HUES6 (cell line): ENCODE results near the gene ANO10.
"Not testable (repeated sequence)": the region's sequence is repeated elsewhere in the genome, so short reads cannot be mapped to it uniquely, and the experiment has no call there.

Experiments used
- H3K27ac ChIP-seq: 2 replicates; pipeline ENCODE4 v1.7.0; 2013; ENCODE audit warnings: low read depth, mild to moderate bottlenecking, low read length, inconsistent platforms
- H3K27me3 ChIP-seq: 2 replicates; pipeline ENCODE4 v1.6.1; 2013; ENCODE audit warnings: low read length; ENCODE audit not compliant: control insufficient read depth, insufficient read depth
- H3K36me3 ChIP-seq: 2 replicates; pipeline ENCODE4 v1.6.1; 2013; ENCODE audit warnings: low read length; ENCODE audit not compliant: control insufficient read depth, insufficient read depth
- H3K4me1 ChIP-seq: 2 replicates; pipeline ENCODE4 v1.6.1; 2013; ENCODE audit warnings: low read length; ENCODE audit not compliant: control insufficient read depth, insufficient read depth
- H3K4me3 ChIP-seq: 2 replicates; pipeline ENCODE4 v1.5.1; 2013; ENCODE audit warnings: low read depth, low read length
- H3K9ac ChIP-seq: one replicate; pipeline ENCODE4 v1.6.1; 2013; ENCODE audit warnings: mild to moderate bottlenecking, low read length
- H3K9me3 ChIP-seq: 2 replicates; pipeline ENCODE4 v1.6.1; 2013; ENCODE audit warnings: low read depth, low read length; ENCODE audit not compliant: control insufficient read depth, insufficient read depth

The ANO10 gene

GRCh38 chr3:43492932-43493331, 128.9 kb downstream of the ANO10 start:
- H3K4me3 ChIP-seq, H3K4me1 ChIP-seq, H3K9ac ChIP-seq, H3K27me3 ChIP-seq, H3K36me3 ChIP-seq, H3K27ac ChIP-seq, H3K9me3 ChIP-seq: not testable (repeated sequence)

- H3K9me3 ChIP-seq, H3K4me1 ChIP-seq, H3K27ac ChIP-seq, H3K4me3 ChIP-seq, H3K9ac ChIP-seq, H3K27me3 ChIP-seq, H3K36me3 ChIP-seq: not testable (repeated sequence)
Measured at GRCh38 chr3:43491807-43492206, 130.0 kb downstream of the ANO10 start.

- no peaks in the 10 kb centered on the region for H3K36me3 ChIP-seq
- no peaks in the 10 kb centered on the region for H3K9me3 ChIP-seq
- H3K4me3 ChIP-seq: no peak overlapping the region
- no peaks in the 10 kb centered on the region for H3K27me3 ChIP-seq
- H3K9ac ChIP-seq: no peak overlapping the region
- no peaks in the 10 kb centered on the region for H3K4me1 ChIP-seq
- no peak overlapping the region for H3K27ac ChIP-seq
Measured at GRCh38 chr3:43490640-43491185, 131.1 kb downstream of the ANO10 start.

- no peak overlapping the region for H3K4me3 ChIP-seq
- no peak overlapping the region for H3K27ac ChIP-seq
- H3K36me3 ChIP-seq: no peaks in the 10 kb centered on the region
- H3K27me3 ChIP-seq: no peaks in the 10 kb centered on the region
- H3K9me3 ChIP-seq: no peaks in the 10 kb centered on the region
- no peak overlapping the region for H3K9ac ChIP-seq
- H3K4me1 ChIP-seq: no peaks in the 10 kb centered on the region
Measured at GRCh38 chr3:43489930-43490329, 131.9 kb downstream of the ANO10 start.

GRCh38 chr3:43485931-43486330, 135.9 kb downstream of the ANO10 start:
- Histone ChIP-seq H3K36me3 (no peaks in the 10 kb centered on the region), H3K9me3 (no peaks in the 10 kb centered on the region), H3K9ac (no peak overlapping the region), H3K4me1 (peaks cover 6% of the 10 kb centered on the region), H3K4me3 (no peak overlapping the region), H3K27me3 (no peaks in the 10 kb centered on the region), H3K27ac (no peak overlapping the region)

GRCh38 chr3:43484926-43485488, 136.8 kb downstream of the ANO10 start:
- Histone ChIP-seq H3K9me3 (no peaks in the 10 kb centered on the region), H3K9ac (no peak overlapping the region), H3K4me1 (peaks cover 14% of the 10 kb centered on the region), H3K27ac (no peak overlapping the region), H3K36me3 (no peaks in the 10 kb centered on the region), H3K27me3 (peaks cover 5% of the 10 kb centered on the region; the same call in 1 of the 2 replicates), H3K4me3 (no peak overlapping the region)

GRCh38 chr3:43481375-43481774, 140.4 kb downstream of the ANO10 start:
- H3K9me3 ChIP-seq: no peaks in the 10 kb centered on the region
- H3K27ac ChIP-seq: no peak overlapping the region
- peaks cover 14% of the 10 kb centered on the region; the same call in 1 of the 2 replicates for H3K27me3 ChIP-seq
- no peak overlapping the region for H3K9ac ChIP-seq
- H3K4me1 ChIP-seq: peaks cover 36% of the 10 kb centered on the region
- H3K4me3 ChIP-seq: no peak overlapping the region
- no peaks in the 10 kb centered on the region for H3K36me3 ChIP-seq

- H3K36me3 ChIP-seq, H3K9ac ChIP-seq, H3K27ac ChIP-seq, H3K4me3 ChIP-seq, H3K9me3 ChIP-seq: not testable (repeated sequence)
- Histone ChIP-seq H3K4me1 (peaks cover 30% of the 10 kb centered on the region), H3K27me3 (peaks cover 14% of the 10 kb centered on the region; the same call in 1 of the 2 replicates)
Measured at GRCh38 chr3:43478839-43479238, 143.0 kb downstream of the ANO10 start.

- H3K27ac ChIP-seq: no peak overlapping the region
Measured at GRCh38 chr3:43478118-43478785, 143.6 kb downstream of the ANO10 start.

GRCh38 chr3:43477600-43477999, 144.2 kb downstream of the ANO10 start:
- Histone ChIP-seq H3K27ac (no peak overlapping the region), H3K9ac (no peak overlapping the region), H3K4me3 (no peak overlapping the region), H3K4me1 (peaks cover 30% of the 10 kb centered on the region), H3K27me3 (peaks cover 14% of the 10 kb centered on the region; the same call in 1 of the 2 replicates), H3K36me3 (no peaks in the 10 kb centered on the region), H3K9me3 (no peaks in the 10 kb centered on the region)

More at GRCh38 chr3:43478118-43478785, 143.6 kb downstream of the ANO10 start:
- peaks cover 14% of the 10 kb centered on the region; the same call in 1 of the 2 replicates for H3K27me3 ChIP-seq
- no peak overlapping the region for H3K4me3 ChIP-seq
- H3K4me1 ChIP-seq: peaks cover 30% of the 10 kb centered on the region
- H3K9ac ChIP-seq: no peak overlapping the region
- no peaks in the 10 kb centered on the region for H3K9me3 ChIP-seq
- no peaks in the 10 kb centered on the region for H3K36me3 ChIP-seq

- Histone ChIP-seq H3K27me3 (peaks cover 4% of the 10 kb centered on the region; the same call in 1 of the 2 replicates), H3K4me3 (no peak overlapping the region), H3K36me3 (no peaks in the 10 kb centered on the region), H3K27ac (no peak overlapping the region), H3K4me1 (peaks cover 11% of the 10 kb centered on the region; the same call in 1 of the 2 replicates), H3K9me3 (no peaks in the 10 kb centered on the region), H3K9ac (no peak overlapping the region)
Measured at GRCh38 chr3:43473737-43474136, 148.1 kb downstream of the ANO10 start.
